A549 (cell line): ENCODE results near the gene ALPK3. TPM values are rescaled to one million over a fixed set of nuclear protein-coding genes. Genes with fewer than 3 reads are reported as not detected.
A peak's percentile ranks its signal among the peaks of the same experiment; 100 is the strongest.

Source experiments
- ATAC-seq, 2 experiments: fragments of 200-7000 bp in 1 of 2; fragments of >200 bp in 1 of 2; cut with Nextera tagmentation in 1 of 2; cut with Tn5 transposase in 1 of 2; 3 replicates each; pipeline versions ENCODE4 v1.8.0 to v1.9.1; 2018 to 2020; ENCODE audit warnings: mild to moderate bottlenecking in 1 of 2, moderate library complexity in 1 of 2
- CTCF ChIA-PET: fragments of 300-600 bp; sonication (Branson Sonifier 250); formaldehyde crosslinking; extraction: SDS; loops from one replicate; lab custom pipeline; 2021; ENCODE audit warnings: antibody characterized with exemption, inconsistent platforms; lab: Yijun Ruan, JAX
- POLR2A ChIA-PET: fragments of 350-600 bp; formaldehyde crosslinking; extraction: SDS; loops from one replicate; lab custom pipeline; 2021; ENCODE audit warnings: antibody characterized with exemption, inconsistent platforms; lab: Yijun Ruan, JAX
- DNase-seq, 2 experiments: peaks; one replicate each; pipeline versions ENCODE4 v3.0.0 to v3.0.0-alpha.2; 2011 to 2016; ENCODE audit warnings: low read depth in 1 of 2, low spot score in 1 of 2
- FAIRE-seq: peaks from 2 replicates; lab custom pipeline; 2011; peaks lifted over from hg19 to GRCh38; lab: Jason Lieb, UNC
- H3K27ac ChIP-seq, 2 experiments: fragments of >200 bp; sonication (Bioruptor Twin); formaldehyde crosslinking; 3 replicates each; pipeline ENCODE4 v1.5.1; 2016 to 2017
- H3K4me1 ChIP-seq: fragments of >200 bp; sonication (Bioruptor Twin); formaldehyde crosslinking; 3 replicates; pipeline ENCODE4 v1.6.1; 2016
- H3K4me2 ChIP-seq: fragments of >200 bp; sonication (Bioruptor Twin); formaldehyde crosslinking; 3 replicates; pipeline ENCODE4 v1.6.1; 2016
- H3K4me3 ChIP-seq: fragments of >200 bp; sonication (Bioruptor Twin); formaldehyde crosslinking; 3 replicates; pipeline ENCODE4 v1.5.1; 2016
- H3K9me3 ChIP-seq: fragments of >200 bp; sonication (Bioruptor Twin); formaldehyde crosslinking; 3 replicates; pipeline ENCODE4 v1.6.1; 2016
- BCL3 ChIP-seq: fragments of >200 bp; sonication (Bioruptor Twin); formaldehyde crosslinking; IDR thresholded peaks from 3 replicates; pipeline ENCODE4 v1.6.1; 2016
- CHD2 ChIP-seq: fragments of 150-350 bp; IDR thresholded peaks from 2 replicates; pipeline ENCODE4 v1.6.1; 2014; ENCODE audit warnings: low read length; ENCODE audit not compliant: partially characterized antibody
- CTCF ChIP-seq: fragments of >200 bp; sonication (Bioruptor Twin); formaldehyde crosslinking; IDR thresholded peaks from 3 replicates; pipeline ENCODE4 v1.5.1; 2016
- EHF ChIP-seq: fragments of 250-450 bp; sonication (Bioruptor Pico); IDR thresholded peaks from 2 replicates; pipeline ENCODE4 v1.5.0; 2020; ENCODE audit warnings: mild to moderate bottlenecking
- EHMT2 ChIP-seq: fragments of 200-600 bp; sonication (generic); IDR thresholded peaks from 2 replicates; pipeline ENCODE4 v1.6.1; 2016; ENCODE audit warnings: antibody characterized with exemption, low read depth, mild to moderate bottlenecking, moderate library complexity
- ELK1 ChIP-seq: fragments of 150-350 bp; IDR thresholded peaks from 2 replicates; pipeline ENCODE4 v1.6.1; 2014; ENCODE audit warnings: low read depth, mild to moderate bottlenecking, low read length
- ESRRA ChIP-seq: fragments of 150-350 bp; IDR thresholded peaks from 2 replicates; pipeline ENCODE4 v1.6.1; 2014; ENCODE audit warnings: mild to moderate bottlenecking, low read length, borderline replicate concordance
- FOSB ChIP-seq: fragments of 250-450 bp; sonication (Bioruptor Pico); IDR thresholded peaks from 2 replicates; pipeline ENCODE4 v1.5.0; 2020; ENCODE audit warnings: mild to moderate bottlenecking, moderate library complexity
- FOXS1 ChIP-seq: fragments of 250-450 bp; sonication (Bioruptor Pico); IDR thresholded peaks from 2 replicates; pipeline ENCODE4 v1.5.0; 2020; ENCODE audit warnings: mild to moderate bottlenecking, moderate library complexity
- HEYL ChIP-seq: fragments of 250-450 bp; sonication (Bioruptor Pico); IDR thresholded peaks from 2 replicates; pipeline ENCODE4 v1.8.0; 2021; ENCODE audit warnings: mild to moderate bottlenecking, moderate library complexity
- HOXB13 ChIP-seq: fragments of 250-450 bp; sonication (Bioruptor Pico); IDR thresholded peaks from 2 replicates; pipeline ENCODE4 v1.5.0; 2020; ENCODE audit warnings: low read depth, mild to moderate bottlenecking, moderate library complexity
- JUNB ChIP-seq: fragments of >200 bp; sonication (Bioruptor Twin); formaldehyde crosslinking; IDR thresholded peaks from 2 replicates; pipeline ENCODE4 v1.6.1; 2016
- KDM1A ChIP-seq: fragments of 200-600 bp; sonication (generic); IDR thresholded peaks from 2 replicates; pipeline ENCODE4 v1.6.1; 2016; ENCODE audit warnings: low read depth, mild to moderate bottlenecking
- MYC ChIP-seq: IDR thresholded peaks from 2 replicates; pipeline ENCODE4 v1.6.1; 2012; ENCODE audit warnings: mild to moderate bottlenecking, inconsistent platforms, low read length, improper control_type of control experiment, borderline replicate concordance
- NPAS2 ChIP-seq: fragments of 250-450 bp; sonication (Bioruptor Pico); IDR thresholded peaks from 2 replicates; pipeline ENCODE4 v1.8.0; 2022; ENCODE audit warnings: mild to moderate bottlenecking, moderate library complexity, borderline replicate concordance
- PHF8 ChIP-seq: fragments of 200-600 bp; sonication (generic); IDR thresholded peaks from 2 replicates; pipeline ENCODE4 v1.6.1; 2016; ENCODE audit warnings: low read depth, mild to moderate bottlenecking, antibody characterized with exemption, moderate library complexity, borderline replicate concordance
- POLR2AphosphoS2 ChIP-seq: conservative IDR thresholded peaks from 2 replicates; pipeline ENCODE4 v1.6.1; 2012; ENCODE audit warnings: low read length, improper control_type of control experiment, inconsistent platforms
- RAD21 ChIP-seq, 2 experiments: fragments of >200 bp in 1 of 2; sonication (Bioruptor Twin) in 1 of 2; formaldehyde crosslinking in 1 of 2; IDR thresholded peaks in 1 of 2; conservative IDR thresholded peaks in 1 of 2; 2 replicates in 1 of 2; 3 replicates in 1 of 2; pipeline ENCODE4 v1.6.1; 2012 to 2018; ENCODE audit warnings: inconsistent platforms in 1 of 2
- REST ChIP-seq: fragments of 200-600 bp; sonication (generic); IDR thresholded peaks from 2 replicates; pipeline ENCODE4 v1.6.1; 2016; ENCODE audit warnings: antibody characterized with exemption, mild to moderate bottlenecking, moderate library complexity
- RFX5 ChIP-seq: fragments of 450-650 bp; IDR thresholded peaks from 2 replicates; pipeline ENCODE4 v1.7.1; 2014; ENCODE audit warnings: antibody characterized with exemption, mild to moderate bottlenecking, moderate library complexity
- TFCP2L1 ChIP-seq: fragments of 250-450 bp; sonication (Bioruptor Pico); IDR thresholded peaks from 2 replicates; pipeline ENCODE4 v1.5.0; 2021; ENCODE audit warnings: mild to moderate bottlenecking
- ZC3H11A ChIP-seq: fragments of 450-650 bp; IDR thresholded peaks from 2 replicates; pipeline ENCODE4 v1.6.1; 2014; ENCODE audit warnings: antibody characterized with exemption, mild to moderate bottlenecking
- ZFP36 ChIP-seq: fragments of 450-650 bp; IDR thresholded peaks from 2 replicates; pipeline ENCODE4 v1.6.1; 2014; ENCODE audit warnings: borderline replicate concordance; ENCODE audit not compliant: partially characterized antibody
- WGBS: methylation state at CpG from one replicate; pipeline ENCODE4 v1.1.6; 2017; ENCODE audit errors: missing lambda C conversion rate; 5-methylcytosine and 5-hydroxymethylcytosine counted together
- polyA plus RNA-seq, 4 experiments: library from polyadenylated mRNA; depleted of rRNA in 3 of 4; stranded (reverse); fragments of >200 nt; fragmentation: RNase III in 1 of 4; extraction: RNeasy Plus Mini Kit Qiagen cat#74134 plus additional on column Dnase treatment in 1 of 4; gene quantifications; 2 replicates in 3 of 4; 3 replicates in 1 of 4; pipeline ENCODE4 v1.2.3, GENCODE V29; 2011 to 2017

Gene ALPK3
- polyA plus RNA-seq, 2 of the 4 experiments (the other 2 are of a cell fraction): 0.26 to 0.30 TPM

- no peak for TF ChIP-seq HEYL
- TF ChIP-seq KDM1A: no peak
- TF ChIP-seq FOXS1: no peak
- TF ChIP-seq ZFP36: no peak
- TF ChIP-seq FOSB (CRISPR knock-in tag): no peak
- TF ChIP-seq ZC3H11A: no peak
- no peak for TF ChIP-seq BCL3
- no peak for TF ChIP-seq NPAS2 (CRISPR knock-in tag)
- no peak for TF ChIP-seq ESRRA
- TF ChIP-seq EHMT2: no peak
- no peak for TF ChIP-seq RAD21 (conservative IDR thresholded peaks at IDR 0.05 in 1 of 2, IDR thresholded peaks at IDR 0.05 in 1 of 2)
- TF ChIP-seq HOXB13: no peak
- TF ChIP-seq PHF8: no peak
- TF ChIP-seq MYC: no peak
- no peak for TF ChIP-seq ELK1
- no peak for TF ChIP-seq CHD2
- TF ChIP-seq REST: no peak
- CTCF ChIA-PET: interaction anchor here (0.7 to 2.8 kb wide), 10 partner anchors 9 to 285 kb away, joined by 3 to 11 read pairs (median 4); partner anchors contain the start of gene PDE8A
Measured at GRCh38 chr15:84883466-84883865, 66.3 kb downstream of the ALPK3 start.

GRCh38 chr15:84883916-84884781 lies 67.0 kb downstream of the ALPK3 start, which contains the start of gene SLC28A1:
SLC28A1 (plus strand) TSS chr15:84884662; CDS start chr15:84887761, 3,099 bp downstream.
- Histone ChIP-seq H3K4me1 (no peaks in the 10 kb centered on the region; the same call in 2 of the 3 replicates), H3K9me3 (no peaks in the 10 kb centered on the region), H3K4me2 (no peak within 1 kb of the TSS), H3K4me3 (no peak within 1 kb of the TSS), H3K27ac (peak within 1 kb of the TSS in 1 of 2 experiments; percentile 17; a peak in 1 of 6 replicates)
- TF ChIP-seq FOSB (CRISPR knock-in tag): no peak
- TF ChIP-seq EHF (CRISPR knock-in tag): no peak
- TF ChIP-seq RAD21 (conservative IDR thresholded peaks at IDR 0.05 in 1 of 2, IDR thresholded peaks at IDR 0.05 in 1 of 2): no peak
- no peak for TF ChIP-seq ZFP36
- no peak for TF ChIP-seq TFCP2L1
- TF ChIP-seq RFX5: no peak
- no peak for TF ChIP-seq CTCF
- no peak for TF ChIP-seq KDM1A
- TF ChIP-seq POLR2AphosphoS2: no peak
- no peak for TF ChIP-seq JUNB
- no peak for TF ChIP-seq ESRRA
- 72% methylated on average over 11 of the region's 11 CpGs for WGBS
- peak in 1 of 2 experiments; percentile 33; a peak in 2 of 6 replicates for ATAC-seq
- POLR2A ChIA-PET: no interaction called here
- CTCF ChIA-PET: interaction anchor here (0.7 to 2.8 kb wide), 7 partner anchors 8 to 286 kb away, joined by 3 to 11 read pairs (median 4); partner anchors contain the start of gene PDE8A
- FAIRE-seq: no peak
- no peak for DNase-seq

More at GRCh38 chr15:84883466-84883865, 66.3 kb downstream of the ALPK3 start:
- DNase-seq (peak in 1 of 2 experiments; percentile 41), FAIRE-seq (no peak), ATAC-seq (peak in 1 of 2 experiments; percentile 34; a peak in 1 of 6 replicates)
- POLR2A ChIA-PET: no interaction called here
- 60% methylated on average over 6 of the region's 6 CpGs for WGBS
- Histone ChIP-seq H3K4me2 (no peak overlapping the region), H3K27ac (no peak overlapping the region), H3K4me1 (no peaks in the 10 kb centered on the region; the same call in 2 of the 3 replicates), H3K9me3 (no peaks in the 10 kb centered on the region), H3K4me3 (no peak overlapping the region)
